ENCODE data around the gene DAND5.

DNA sequence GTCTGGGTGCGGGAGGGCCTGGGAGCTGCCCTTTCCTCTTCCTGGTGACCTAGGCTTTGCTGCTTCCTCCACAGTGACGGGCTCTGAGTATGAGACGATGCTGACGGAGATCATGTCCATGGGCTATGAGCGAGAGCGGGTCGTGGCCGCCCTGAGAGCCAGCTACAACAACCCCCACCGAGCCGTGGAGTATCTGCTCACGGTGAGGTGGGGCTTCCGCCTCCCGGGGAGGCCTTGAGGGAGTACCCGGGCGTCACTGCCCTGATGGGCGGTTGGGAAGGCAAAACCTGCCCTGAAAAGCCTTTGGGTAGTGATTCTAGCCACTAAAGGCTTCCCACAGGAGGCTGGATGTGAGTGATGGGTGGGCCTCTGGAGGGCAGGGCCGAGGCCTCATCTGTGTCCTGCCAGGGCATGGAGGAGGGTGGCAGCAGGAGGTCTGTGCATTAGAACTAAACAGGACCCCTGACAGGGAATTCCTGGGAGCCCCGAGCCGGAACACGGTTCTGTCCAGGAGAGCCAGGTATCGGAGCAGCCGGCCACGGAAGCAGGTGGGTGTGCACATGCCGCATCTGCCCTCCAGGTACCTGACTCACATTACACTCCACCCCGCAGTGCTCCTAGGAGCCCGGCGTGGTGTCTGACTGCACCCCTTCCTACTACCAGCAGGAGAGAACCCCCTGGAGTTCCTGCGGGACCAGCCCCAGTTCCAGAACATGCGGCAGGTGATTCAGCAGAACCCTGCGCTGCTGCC lies 20.6 kb upstream of the DAND5 start:
- no peak for TF ChIP-seq GATA2 (IDR thresholded peaks at IDR 0.05; ENCODE audit: low read depth, low read length)
- no peak for TF ChIP-seq GATA3 (IDR thresholded peaks at IDR 0.05; ENCODE audit: low read depth, low read length)
